ENCODE data around the gene PSMB11.
"Not testable (repeated sequence)": the region's sequence is repeated elsewhere in the genome, so short reads cannot be mapped to it uniquely, and the experiment has no call there.

The PSMB11 gene

GRCh38 chr14:22998329-22999012 lies 43.5 kb upstream of the PSMB11 start:
- TF ChIP-seq CTCF (conservative IDR thresholded peaks at IDR 0.05) (no peak), ZFX (IDR thresholded peaks at IDR 0.05) (no peak)
- no peak overlapping the region for H3K27ac ChIP-seq

- no peak overlapping the region for H3K27ac ChIP-seq
- TF ChIP-seq ZFX (IDR thresholded peaks at IDR 0.05) (no peak), CTCF (conservative IDR thresholded peaks at IDR 0.05) (no peak)
Observed at GRCh38 chr14:23000860-23001259, 41.2 kb upstream of the PSMB11 start.

GRCh38 chr14:23002592-23002991 lies 39.4 kb upstream of the PSMB11 start:
- H3K27ac ChIP-seq: no peak overlapping the region
- TF ChIP-seq ZFX (IDR thresholded peaks at IDR 0.05) (no peak), CTCF (conservative IDR thresholded peaks at IDR 0.05) (no peak)

- H3K27ac ChIP-seq: not testable (repeated sequence)
Observed at GRCh38 chr14:23004274-23004673, 37.7 kb upstream of the PSMB11 start.

- no peak overlapping the region for H3K27ac ChIP-seq
- TF ChIP-seq CTCF (conservative IDR thresholded peaks at IDR 0.05) (no peak), ZFX (IDR thresholded peaks at IDR 0.05) (no peak)
Observed at GRCh38 chr14:23005451-23006187, 36.4 kb upstream of the PSMB11 start.

GRCh38 chr14:23006188-23006534 lies 35.9 kb upstream of the PSMB11 start:
- peak overlapping the region; percentile 94 for H3K27ac ChIP-seq
- TF ChIP-seq CTCF (conservative IDR thresholded peaks at IDR 0.05) (no peak), ZFX (IDR thresholded peaks at IDR 0.05) (no peak)

GRCh38 chr14:23006544-23007419 lies 35.2 kb upstream of the PSMB11 start:
- TF ChIP-seq CTCF (conservative IDR thresholded peaks at IDR 0.05) (no peak; the same call in 1 of the 2 replicates), ZFX (IDR thresholded peaks at IDR 0.05) (no peak)

More at GRCh38 chr14:23006544-23007419, 35.2 kb upstream of the PSMB11 start:
- peak overlapping the region; percentile 94 for H3K27ac ChIP-seq

Measured in C4-2B (cell line).